IPS-18c (cell line): Measurements from ENCODE around the gene SLFN14.

Experiments
- H3K4me3 ChIP-seq: 2 replicates; pipeline ENCODE4 v1.7.0; 2013; ENCODE audit warnings: low read depth, mild to moderate bottlenecking, low read length, moderate library complexity; ENCODE audit not compliant: insufficient read depth
- H3K9me3 ChIP-seq: one replicate; pipeline ENCODE4 v1.6.1; 2013; ENCODE audit warnings: mild to moderate bottlenecking, low read length, moderate library complexity; ENCODE audit not compliant: control insufficient read depth, insufficient read depth

Gene SLFN14

DNA sequence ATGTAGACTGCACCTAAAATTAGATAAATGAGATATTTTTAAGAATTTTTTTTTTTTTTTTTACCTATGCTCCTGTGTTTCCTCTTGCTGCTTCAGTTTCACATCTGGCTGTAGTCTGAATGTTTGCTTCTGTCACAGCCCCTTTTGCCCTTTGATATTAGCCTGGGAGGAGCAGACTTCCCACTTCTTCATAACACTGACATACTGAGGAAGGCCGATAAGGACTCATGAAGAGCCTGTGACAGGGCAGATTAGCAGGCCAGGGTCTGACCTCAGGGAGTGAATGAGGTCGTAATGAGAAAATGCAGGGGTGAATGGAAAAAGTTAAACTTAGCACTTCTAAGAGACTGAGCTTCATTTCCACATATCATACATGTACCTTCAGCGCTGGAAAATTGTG, at the start of gene SLFN14:
Gene SLFN14 (minus strand): TSS at position 117 of the 400 bp plus-strand sequence. CDS start 2,757 bp downstream, outside the sequence.
- H3K4me3 ChIP-seq: no peak within 1 kb of the TSS
- no peaks in the 10 kb centered on the region for H3K9me3 ChIP-seq

GRCh38 chr17:35609831-35610230, 49.2 kb upstream of the SLFN14 start:
- Histone ChIP-seq H3K9me3 (no peaks in the 10 kb centered on the region), H3K4me3 (no peak overlapping the region)

- Histone ChIP-seq H3K9me3 (no peaks in the 10 kb centered on the region), H3K4me3 (no peak overlapping the region)
Measured at GRCh38 chr17:35607239-35607847, 46.7 kb upstream of the SLFN14 start.

DNA sequence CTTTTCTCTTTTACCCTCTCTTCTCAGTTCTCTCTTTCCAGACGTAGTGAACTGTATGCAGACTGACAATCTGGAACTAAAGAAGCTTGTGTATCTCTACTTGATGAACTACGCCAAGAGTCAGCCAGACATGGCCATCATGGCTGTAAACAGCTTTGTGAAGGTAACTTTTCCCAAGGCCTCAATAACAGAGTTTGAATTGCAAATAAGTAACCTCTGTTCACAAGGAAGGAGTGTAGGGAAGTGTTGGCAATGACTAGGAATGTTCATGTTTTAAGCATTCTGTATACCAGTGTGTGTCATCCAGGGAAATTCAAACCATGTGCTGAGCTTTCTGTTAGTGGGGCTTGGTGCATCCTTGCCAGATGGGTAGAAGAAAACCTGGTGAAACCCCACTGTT, 45.1 kb upstream of the SLFN14 start:
- Histone ChIP-seq H3K9me3 (no peaks in the 10 kb centered on the region), H3K4me3 (no peak overlapping the region)

DNA sequence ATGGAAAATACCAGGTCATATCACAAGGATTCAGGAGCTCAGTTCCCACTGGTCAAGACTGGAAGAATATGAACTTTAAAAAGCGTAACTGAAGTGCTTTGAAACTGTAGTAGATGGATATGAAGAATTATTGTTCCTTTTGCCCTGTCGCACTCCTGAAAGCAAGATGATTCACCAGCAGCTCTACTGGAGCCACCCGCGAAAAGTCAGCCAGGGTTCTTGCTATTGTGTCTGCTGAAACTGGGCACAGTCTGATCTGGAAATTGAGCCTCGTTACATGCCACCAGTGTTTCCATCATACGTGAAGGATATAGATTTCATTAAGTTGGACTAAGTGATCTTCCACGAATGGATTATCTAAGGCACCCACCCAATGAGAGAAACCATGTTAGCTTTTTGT, 43.1 kb upstream of the SLFN14 start:
- Histone ChIP-seq H3K4me3 (no peak overlapping the region), H3K9me3 (no peaks in the 10 kb centered on the region)

GRCh38 chr17:35597604-35598003, 37.0 kb upstream of the SLFN14 start:
- H3K4me3 ChIP-seq: no peak overlapping the region
- H3K9me3 ChIP-seq: no peaks in the 10 kb centered on the region

GRCh38 chr17:35596530-35597233, 36.1 kb upstream of the SLFN14 start:
- no peaks in the 10 kb centered on the region for H3K9me3 ChIP-seq
- no peak overlapping the region for H3K4me3 ChIP-seq

DNA sequence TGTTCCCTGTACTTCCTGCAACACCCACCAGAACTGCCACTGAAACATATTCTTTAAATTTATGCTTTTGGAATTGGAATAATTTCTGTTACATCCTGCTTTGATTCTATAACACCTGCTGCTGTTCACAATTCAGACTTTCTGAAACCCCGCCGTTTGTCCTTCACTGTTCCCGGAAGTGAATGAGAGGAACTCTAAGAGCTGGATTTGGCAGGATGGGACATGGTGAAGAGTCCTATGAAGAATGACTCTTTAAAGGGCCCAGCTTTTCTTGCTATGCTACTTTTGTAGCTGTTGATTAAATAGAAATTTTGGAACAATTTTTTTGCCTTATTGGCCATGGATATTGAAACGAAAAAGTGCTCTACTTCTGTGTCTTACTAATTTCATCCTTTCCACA, 35.5 kb upstream of the SLFN14 start:
- H3K4me3 ChIP-seq: no peak overlapping the region
- no peaks in the 10 kb centered on the region for H3K9me3 ChIP-seq

DNA sequence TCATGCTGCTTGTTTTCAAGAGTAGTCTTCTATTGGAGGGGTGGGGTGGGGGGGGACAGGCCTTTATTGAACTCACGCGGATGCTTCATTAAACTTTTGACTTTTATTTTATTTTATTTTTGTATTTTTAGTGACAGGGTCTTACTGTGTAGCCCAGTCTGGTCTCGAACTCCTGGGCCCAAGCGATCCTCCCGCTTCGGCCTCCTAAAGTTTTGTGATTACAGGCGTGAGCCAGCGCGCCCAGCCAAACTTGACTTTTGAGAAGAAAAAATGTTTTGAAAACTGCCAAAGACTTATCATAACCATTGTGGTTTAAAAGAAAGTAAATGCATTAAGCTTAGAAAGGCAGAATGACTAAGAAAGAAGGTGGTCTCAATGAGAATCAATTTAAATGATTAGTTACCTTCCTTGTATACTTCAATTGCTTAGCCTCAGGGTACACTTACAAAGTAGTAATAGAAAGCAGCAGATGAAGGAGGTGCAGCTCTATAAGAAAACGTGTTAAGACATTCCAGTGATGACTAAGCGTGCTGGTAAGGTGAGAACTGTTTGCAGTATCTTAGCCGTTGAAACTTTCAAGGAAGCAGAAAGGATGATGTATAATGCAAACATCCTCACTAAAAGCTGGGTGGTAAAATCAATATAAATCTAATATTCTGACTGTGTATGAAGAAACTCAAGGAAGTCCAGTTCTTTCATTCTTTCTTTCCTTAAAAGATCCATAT, 27.7 kb upstream of the SLFN14 start:
- Histone ChIP-seq H3K4me3 (peak overlapping the region; percentile 96), H3K9me3 (no peaks in the 10 kb centered on the region)

GRCh38 chr17:35587074-35587961, 26.7 kb upstream of the SLFN14 start, which contains the start of gene AP2B1:
TSS of gene AP2B1 (plus strand) at chr17:35587322. CDS start at chr17:35594031, 6,709 bp downstream.
- Histone ChIP-seq H3K9me3 (no peaks in the 10 kb centered on the region), H3K4me3 (peak within 1 kb of the TSS; percentile 96)

GRCh38 chr17:35586569-35587073, 26.0 kb upstream of the SLFN14 start:
- H3K9me3 ChIP-seq: no peaks in the 10 kb centered on the region
- peak overlapping the region; percentile 96; the same call in 1 of the 2 replicates for H3K4me3 ChIP-seq

- Histone ChIP-seq H3K4me3 (no peak overlapping the region), H3K9me3 (no peaks in the 10 kb centered on the region)
Measured at GRCh38 chr17:35584061-35584460, 23.4 kb upstream of the SLFN14 start.

GRCh38 chr17:35578929-35579432, 18.4 kb upstream of the SLFN14 start:
- peaks cover 2% of the 10 kb centered on the region for H3K9me3 ChIP-seq
- H3K4me3 ChIP-seq: peak overlapping the region; percentile 93

- H3K9me3 ChIP-seq: peaks cover 2% of the 10 kb centered on the region
Measured at GRCh38 chr17:35578197-35578928, 17.7 kb upstream of the SLFN14 start, which contains the start of gene PEX12. TSS of gene PEX12 (minus strand) at chr17:35578571. CDS start at chr17:35578021, 550 bp downstream.

GRCh38 chr17:35577830-35578196, 17.2 kb upstream of the SLFN14 start:
- Histone ChIP-seq H3K4me3 (peak overlapping the region; percentile 93), H3K9me3 (peaks cover 2% of the 10 kb centered on the region)

More at GRCh38 chr17:35578197-35578928, 17.7 kb upstream of the SLFN14 start, which contains the start of gene PEX12:
- peak within 1 kb of the TSS; percentile 93 for H3K4me3 ChIP-seq

DNA sequence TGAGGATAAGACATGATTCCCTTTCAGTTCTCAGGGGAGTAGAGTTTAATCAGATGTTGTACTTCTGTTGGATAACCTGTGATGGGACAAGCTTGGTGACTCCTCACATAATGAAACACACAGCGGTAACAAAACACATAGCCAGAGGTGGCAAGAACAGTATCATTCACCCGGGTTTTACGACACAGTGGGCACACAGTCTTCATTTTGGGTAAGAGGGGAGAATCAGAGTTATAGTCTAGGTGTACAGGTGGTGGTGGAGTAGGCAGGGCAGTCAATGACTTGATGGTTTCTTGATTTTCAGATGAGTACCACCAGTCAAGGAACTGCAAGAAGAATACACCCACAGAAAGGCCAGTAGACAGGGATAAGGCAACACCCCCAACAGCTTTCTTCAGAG, 15.1 kb upstream of the SLFN14 start:
- Histone ChIP-seq H3K4me3 (no peak overlapping the region), H3K9me3 (peaks cover 2% of the 10 kb centered on the region)
